Heart right ventricle (tissue), 16 donors: ENCODE results near the gene MRPL11. TPM values are rescaled to one million over a fixed set of nuclear protein-coding genes. Genes with fewer than 3 reads are reported as not detected.

Experiments
- ATAC-seq, 8 donors: fragments of 200-7000 bp; cut with Tn5 transposase; one replicate each; pipeline ENCODE4 v1.9.1; 2020; ENCODE audit warnings: mild to moderate bottlenecking in 8 of 8, moderate library complexity in 8 of 8, moderate number of reproducible peaks in 1 of 8
- DNase-seq, 2 donors: peaks; one replicate each; pipeline ENCODE4 v3.0.0-alpha.2; 2020
- H3K27ac ChIP-seq, 10 donors: fragments of 200-600 bp; sonication (generic) in 2 of 10; one replicate each; pipeline versions ENCODE4 v1.5.0 to v1.8.0; 2020 to 2022; ENCODE audit warnings: mild to moderate bottlenecking in 3 of 10
- H3K27me3 ChIP-seq, 7 donors: fragments of 200-600 bp; one replicate each; pipeline ENCODE4 v1.8.0; 2021 to 2022; ENCODE audit warnings: mild to moderate bottlenecking in 2 of 7
- H3K36me3 ChIP-seq, 9 donors: fragments of 200-600 bp; sonication (generic) in 1 of 9; one replicate each; pipeline versions ENCODE4 v1.5.0 to v1.8.0; 2020 to 2022; ENCODE audit warnings: mild to moderate bottlenecking in 2 of 9
- H3K4me1 ChIP-seq, 9 donors: fragments of 200-600 bp; sonication (generic) in 1 of 9; one replicate each; pipeline versions ENCODE4 v1.5.0 to v1.8.0; 2020 to 2022; ENCODE audit warnings: mild to moderate bottlenecking in 4 of 9
- H3K4me3 ChIP-seq, 10 donors: fragments of 200-600 bp; sonication (generic) in 2 of 10; one replicate each; pipeline versions ENCODE4 v1.5.0 to v1.8.0; 2020 to 2022; ENCODE audit warnings: mild to moderate bottlenecking in 7 of 10, moderate library complexity in 2 of 10
- H3K9me3 ChIP-seq, 11 donors: fragments of 200-600 bp in 10 of 11; sonication (generic) in 2 of 11; one replicate each; pipeline versions ENCODE4 v1.5.0 to v1.8.0; 2013 to 2022; ENCODE audit warnings: mild to moderate bottlenecking in 2 of 11, control low read depth in 1 of 11, moderate library complexity in 1 of 11
- WGBS, 2 donors: extraction: QIAGEN DNeasy Blood & Tissue Kit; methylation state at CpG; one replicate each; pipeline ENCODE4 v1.1.7; 2013; ENCODE audit warnings: inconsistent platforms in 1 of 2; 5-methylcytosine and 5-hydroxymethylcytosine counted together
- intact Hi-C, 10 donors: fragments of 100-400 bp; cut with DNase I; formaldehyde crosslinking; loops; one replicate each; pipeline versions ENCODE4 v1.11.1 to v1.14.2; 2022
- polyA plus RNA-seq, 2 donors: library from polyadenylated mRNA; stranded (reverse); fragments of 200-250 nt; gene quantifications; one replicate each; pipeline ENCODE4 v1.2.3, GENCODE V29; 2013
- total RNA-seq, 10 donors: library from RNA; stranded (reverse); fragmentation: NEBNext Ultra II Directional in 3 of 10; extraction: Animal tissue kit (Norgen Biotek cat#: 25700) in 3 of 10; gene quantifications; one replicate each; pipeline versions ENCODE4 v1.2.1 to v1.2.4, GENCODE V29; 2021 to 2023
- TF ChIP-seq, protein P1 (sequence below), 9 donors: fragments of 200-600 bp; sonication (generic) in 2 of 9; IDR thresholded peaks; one replicate each; pipeline versions ENCODE4 v1.5.0 to v1.8.0; 2021 to 2022; ENCODE audit warnings: antibody characterized with exemption in 9 of 9, mild to moderate bottlenecking in 5 of 9, moderate library complexity in 1 of 9
- donor health status: Arrhythmogenic right ventricular cardiomyopathy.
- donor health status: ischemic (EF 13 %, LVEDD 7.1; RV severe dilation, severe dysfunction).
- donor health status: healthy with polysubstance abuse.
- donor health status: DM: no; HTN: yes; CAD: no.
- donor health status: DM: no; HTN: no; CAD: no.
- donor health status: ischemic (EF 25% LVEDD 6.9; RV normal size, moderate dysfunction).
- donor health status: ischemic (EF 25% LVEDD 5.7; RV mildly dilated, moderate dysfunction).
- donor health status: healthy.
- donor health status: DM: yes; HTN: yes; CAD: no.
- donor health status: Ischemic cardiomyopathy.
- donor health status: ischemic (EF 35%, LVEDD 5.7; RV mildly dilated, moderate dysfunction).
- donor health status: nonischemic (EF 11% LVEDD 7.7; RV severe dilation, severe dysfunction).
- donor health status: DM: yes; HTN: yes; CAD: no.
- donor health status: PGD.
- donor health status: ischemic (EF 29% LVEDD 5.4; RV normal size, mild dysfunction).
- donor health status: nonischemic (EF 23%, LVEDD 6.1; RV moderate dilation, normal function).

Gene MRPL11
- total and polyA plus RNA-seq, 12 donors: 33.3 to 57.2 (median 48.2) TPM

DNA sequence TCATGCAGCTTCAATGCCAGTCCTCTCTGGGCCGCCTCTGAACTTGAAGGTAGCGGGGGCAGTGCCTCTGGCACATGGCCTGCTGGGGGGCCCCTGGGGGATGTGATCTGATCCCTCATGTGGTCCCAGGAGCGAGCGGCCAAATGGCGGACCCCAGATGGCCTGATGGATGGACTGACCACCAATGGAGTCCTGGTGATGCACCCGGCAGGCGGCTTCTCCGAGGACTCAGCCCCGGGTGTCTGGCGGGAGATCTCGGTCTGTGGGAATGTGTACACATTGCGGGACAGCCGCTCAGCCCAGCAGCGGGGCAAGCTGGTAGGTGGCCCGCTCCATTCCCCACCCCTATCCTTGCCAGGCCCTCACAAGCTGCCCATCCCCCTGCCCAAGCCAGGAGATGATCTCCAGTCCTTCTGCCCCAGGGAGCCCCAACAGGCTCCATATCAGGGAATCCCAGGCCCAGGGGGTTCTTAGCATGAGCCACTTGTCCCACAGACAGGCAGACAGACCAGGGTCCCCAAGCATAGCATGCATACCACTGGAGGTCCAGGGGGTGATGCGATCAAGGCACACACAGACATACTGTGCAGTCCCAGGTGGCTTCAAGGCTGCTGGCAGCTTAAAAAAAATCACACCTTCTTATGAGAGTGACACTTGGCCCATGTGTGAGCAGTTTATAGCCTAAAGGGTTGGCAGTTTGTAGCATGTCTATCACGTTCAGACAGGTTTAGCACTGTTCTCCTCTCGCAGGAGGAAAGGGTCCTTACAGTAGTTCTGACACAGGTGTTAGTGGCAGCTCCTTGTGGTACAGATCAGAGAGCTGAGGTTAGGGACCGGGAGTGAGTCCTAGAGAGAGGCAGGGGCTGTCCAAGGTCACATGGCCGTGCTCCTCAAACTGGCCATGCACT lies 35.2 kb upstream of the MRPL11 start:
- TF ChIP-seq, protein P1, sequence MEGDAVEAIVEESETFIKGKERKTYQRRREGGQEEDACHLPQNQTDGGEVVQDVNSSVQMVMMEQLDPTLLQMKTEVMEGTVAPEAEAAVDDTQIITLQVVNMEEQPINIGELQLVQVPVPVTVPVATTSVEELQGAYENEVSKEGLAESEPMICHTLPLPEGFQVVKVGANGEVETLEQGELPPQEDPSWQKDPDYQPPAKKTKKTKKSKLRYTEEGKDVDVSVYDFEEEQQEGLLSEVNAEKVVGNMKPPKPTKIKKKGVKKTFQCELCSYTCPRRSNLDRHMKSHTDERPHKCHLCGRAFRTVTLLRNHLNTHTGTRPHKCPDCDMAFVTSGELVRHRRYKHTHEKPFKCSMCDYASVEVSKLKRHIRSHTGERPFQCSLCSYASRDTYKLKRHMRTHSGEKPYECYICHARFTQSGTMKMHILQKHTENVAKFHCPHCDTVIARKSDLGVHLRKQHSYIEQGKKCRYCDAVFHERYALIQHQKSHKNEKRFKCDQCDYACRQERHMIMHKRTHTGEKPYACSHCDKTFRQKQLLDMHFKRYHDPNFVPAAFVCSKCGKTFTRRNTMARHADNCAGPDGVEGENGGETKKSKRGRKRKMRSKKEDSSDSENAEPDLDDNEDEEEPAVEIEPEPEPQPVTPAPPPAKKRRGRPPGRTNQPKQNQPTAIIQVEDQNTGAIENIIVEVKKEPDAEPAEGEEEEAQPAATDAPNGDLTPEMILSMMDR (IDR thresholded peaks at IDR 0.05): no peak
- DNase-seq (no peak), ATAC-seq (no peak)
- Histone ChIP-seq H3K9me3 (no peaks in the 10 kb centered on the region), H3K4me1 (peaks cover 0 to 8% (median 1%) of the 10 kb centered on the region in 9 donors), H3K27ac (no peak overlapping the region), H3K27me3 (no peaks in the 10 kb centered on the region), H3K4me3 (no peak overlapping the region), H3K36me3 (peaks cover 0 to 68% (median 11%) of the 10 kb centered on the region in 9 donors)
- intact Hi-C loops: no loop called here
- 91 to 94% methylated on average over 20 of the region's 20 CpGs for WGBS, 2 donors

DNA sequence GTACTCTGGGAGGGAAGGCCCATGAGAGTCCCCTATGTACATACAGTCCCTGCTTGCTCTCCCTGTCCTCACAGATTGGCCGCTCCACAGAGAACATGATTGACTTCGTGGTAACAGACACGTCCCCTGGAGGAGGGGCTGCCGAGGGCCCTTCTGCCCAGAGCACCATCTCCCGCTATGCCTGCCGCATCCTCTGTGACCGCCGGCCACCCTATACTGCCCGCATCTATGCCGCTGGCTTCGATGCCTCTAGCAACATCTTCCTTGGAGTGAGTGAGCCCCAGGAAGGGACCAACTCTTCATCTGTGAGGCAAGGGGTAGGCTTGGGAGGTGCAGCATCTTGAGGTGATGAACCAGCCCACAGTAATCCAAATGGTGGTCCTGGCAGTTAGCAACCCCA lies 34.5 kb upstream of the MRPL11 start:
- ATAC-seq: no peak
- intact Hi-C loops: no loop called here
- Histone ChIP-seq H3K27me3 (no peaks in the 10 kb centered on the region), H3K4me3 (no peak overlapping the region), H3K4me1 (peaks cover 0 to 5% (median under 1%) of the 10 kb centered on the region in 9 donors), H3K36me3 (peaks cover 0 to 68% (median 11%) of the 10 kb centered on the region in 9 donors), H3K27ac (no peak overlapping the region), H3K9me3 (no peaks in the 10 kb centered on the region)
- WGBS, 2 donors: 92 to 94% methylated on average over 11 of the region's 11 CpGs
- no peak for DNase-seq
- TF ChIP-seq, protein P1 (IDR thresholded peaks at IDR 0.05): no peak

DNA sequence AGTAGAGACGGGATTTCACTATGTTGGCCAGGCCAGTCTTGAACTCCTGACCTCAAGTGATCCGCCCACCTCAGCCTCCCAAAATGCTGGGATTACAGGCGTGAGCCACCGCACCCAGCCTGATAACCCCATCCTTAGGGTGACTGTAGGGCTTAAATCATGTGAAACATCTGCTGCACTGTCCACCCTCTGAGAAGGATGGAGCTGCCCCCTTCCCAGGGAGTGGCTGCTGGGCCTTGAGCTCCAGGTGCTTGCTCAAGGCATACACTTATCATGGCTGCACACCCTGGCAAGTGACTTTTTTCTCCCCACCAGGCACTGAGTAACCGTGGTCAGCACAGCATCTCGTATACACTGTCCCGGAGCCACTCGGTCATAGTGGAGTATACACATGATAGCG lies 33.4 kb upstream of the MRPL11 start:
- Histone ChIP-seq H3K4me3 (no peak overlapping the region), H3K4me1 (peaks cover 0 to 16% (median 10%) of the 10 kb centered on the region in 9 donors), H3K27ac (no peak overlapping the region), H3K36me3 (peaks cover 0 to 62% (median 11%) of the 10 kb centered on the region in 9 donors), H3K27me3 (no peaks in the 10 kb centered on the region), H3K9me3 (no peaks in the 10 kb centered on the region)
- intact Hi-C loops: no loop called here
- ATAC-seq (no peak), DNase-seq (no peak)
- WGBS, 2 donors: 91 to 93% methylated on average over 9 of the region's 9 CpGs
- TF ChIP-seq, protein P1 (IDR thresholded peaks at IDR 0.05): no peak

DNA sequence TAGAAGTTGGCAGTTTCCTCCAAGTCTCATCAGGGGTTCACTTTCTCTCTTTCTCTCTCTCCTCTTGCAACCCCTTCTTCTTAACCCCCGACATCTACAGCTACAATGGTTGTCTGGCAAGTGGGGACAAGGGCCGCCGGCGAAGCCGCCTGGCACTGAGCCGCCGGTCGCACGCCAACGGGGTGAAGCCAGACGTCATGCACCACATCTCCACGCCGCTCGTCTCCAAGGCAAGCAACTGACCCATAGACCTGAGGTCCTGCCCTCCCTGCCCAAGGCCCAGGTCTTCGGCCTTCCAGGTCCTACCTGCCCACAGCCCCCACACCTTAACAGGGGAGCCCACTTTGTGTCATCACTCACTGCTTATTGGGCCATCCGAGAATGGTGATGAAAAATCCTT lies 32.5 kb upstream of the MRPL11 start:
- Histone ChIP-seq H3K4me1 (peaks cover 0 to 18% (median 12%) of the 10 kb centered on the region in 9 donors), H3K27ac (no peak overlapping the region), H3K27me3 (no peaks in the 10 kb centered on the region), H3K36me3 (peaks cover 0 to 62% (median 11%) of the 10 kb centered on the region in 9 donors), H3K9me3 (no peaks in the 10 kb centered on the region), H3K4me3 (no peak overlapping the region)
- DNase-seq (no peak), ATAC-seq (no peak)
- 96 to 99% methylated on average over 16 of the region's 16 CpGs for WGBS, 2 donors
- TF ChIP-seq, protein P1 (IDR thresholded peaks at IDR 0.05): no peak
- intact Hi-C loops: no loop called here
